GM06990 (cell line): Measurements from ENCODE around the gene KCNQ1OT1.

ENCODE experiments used
- DNase-seq: peaks from one replicate; pipeline ENCODE4 v3.0.0-alpha.2; 2011; ENCODE audit not compliant: insufficient read length; ENCODE audit errors: extremely low read depth
- H3K27me3 ChIP-seq: replicated peaks from 2 replicates; pipeline ENCODE4 v1.6.0; 2011; ENCODE audit warnings: low read length; ENCODE audit not compliant: control insufficient read depth, insufficient read depth
- H3K36me3 ChIP-seq: 2 replicates; pipeline ENCODE4 v1.5.1; 2011; ENCODE audit warnings: low read length; ENCODE audit not compliant: control insufficient read depth, insufficient read depth
- H3K4me3 ChIP-seq: replicated peaks from 2 replicates; pipeline ENCODE4 v1.5.1; 2011; ENCODE audit warnings: low read depth, mild to moderate bottlenecking, control low read depth, low read length
- CTCF ChIP-seq: IDR thresholded peaks from 2 replicates; pipeline ENCODE4 v1.5.1; 2011; ENCODE audit warnings: low read length, control low read depth, mild to moderate bottlenecking, inconsistent platforms; ENCODE audit not compliant: insufficient read depth, poor library complexity, severe bottlenecking

Gene KCNQ1OT1

GRCh38 chr11:2587132-2587930 lies 112.5 kb downstream of the KCNQ1OT1 start:
- no peak overlapping the region for H3K4me3 ChIP-seq
- DNase-seq: no peak
- no peaks in the 10 kb centered on the region for H3K27me3 ChIP-seq
- H3K36me3 ChIP-seq: no peaks in the 10 kb centered on the region
- no peak for TF ChIP-seq CTCF

GRCh38 chr11:2586793-2587131 lies 113.0 kb downstream of the KCNQ1OT1 start:
- Histone ChIP-seq H3K4me3 (no peak overlapping the region), H3K27me3 (no peaks in the 10 kb centered on the region), H3K36me3 (no peaks in the 10 kb centered on the region)
- no peak for DNase-seq
- no peak for TF ChIP-seq CTCF

- Histone ChIP-seq H3K36me3 (no peaks in the 10 kb centered on the region), H3K27me3 (no peaks in the 10 kb centered on the region)
- no peak for TF ChIP-seq CTCF
Observed at GRCh38 chr11:2586087-2586792, 113.6 kb downstream of the KCNQ1OT1 start.

GRCh38 chr11:2585566-2586086 lies 114.2 kb downstream of the KCNQ1OT1 start:
- no peak overlapping the region for H3K4me3 ChIP-seq
- no peaks in the 10 kb centered on the region for H3K27me3 ChIP-seq
- DNase-seq: no peak
- TF ChIP-seq CTCF: no peak
- no peaks in the 10 kb centered on the region for H3K36me3 ChIP-seq

More at GRCh38 chr11:2586087-2586792, 113.6 kb downstream of the KCNQ1OT1 start:
- DNase-seq: no peak
- no peak overlapping the region for H3K4me3 ChIP-seq

- H3K4me3 ChIP-seq: no peak overlapping the region
- DNase-seq: no peak
- no peaks in the 10 kb centered on the region for H3K27me3 ChIP-seq
- no peak for TF ChIP-seq CTCF
- H3K36me3 ChIP-seq: no peaks in the 10 kb centered on the region
Observed at GRCh38 chr11:2584812-2585565, 114.8 kb downstream of the KCNQ1OT1 start.
